Right ventricle myocardium inferior (tissue), 1 donor: ENCODE data around the gene SMAD2. TPM values are rescaled to one million over a fixed set of nuclear protein-coding genes. Genes with fewer than 3 reads are reported as not detected.
A peak's percentile ranks its signal among the peaks of the same experiment; 100 is the strongest.
"Not testable (repeated sequence)": the region's sequence is repeated elsewhere in the genome, so short reads cannot be mapped to it uniquely, and the experiment has no call there.

ENCODE experiments used
- ATAC-seq: fragments of 200-7000 bp; cut with Tn5 transposase; one replicate; pipeline ENCODE4 v1.9.1; 2020; ENCODE audit warnings: mild to moderate bottlenecking, moderate library complexity
- DNase-seq: peaks from one replicate; pipeline ENCODE4 v3.0.0; 2021; ENCODE audit errors: missing footprints
- intact Hi-C: fragments of 100-400 bp; cut with DNase I; formaldehyde crosslinking; loops from one replicate; pipeline ENCODE4 v1.11.0; 2022
- total RNA-seq: library from RNA; stranded (reverse); fragmentation: NEBNext Ultra II Directional; extraction: Animal tissue kit (Norgen Biotek cat#: 25700); gene quantifications from one replicate; pipeline ENCODE4 v1.2.1, GENCODE V29; 2021
- donor health status: DM: no; HTN: yes; CAD: no; lungs with severe emphysema.

The SMAD2 gene
- total RNA-seq, 1 donor from 2014 or later = 80.2 TPM

GRCh38 chr18:47871288-47871687 is 59.2 kb downstream of the SMAD2 start:
- intact Hi-C loops = loop anchor here (5.0 kb wide), 1 partner anchor 56 kb away; no protein-coding TSS in a partner anchor
- ATAC-seq (no peak), DNase-seq (no peak)

- ATAC-seq (no peak), DNase-seq (no peak)
- intact Hi-C loops = loop anchor here (5.0 kb wide), 1 partner anchor 57 kb away; no protein-coding TSS in a partner anchor
Measured at GRCh38 chr18:47870605-47871004, 59.9 kb downstream of the SMAD2 start.

GRCh38 chr18:47868744-47869143 is 61.7 kb downstream of the SMAD2 start:
- DNase-seq (no peak), ATAC-seq (no peak)
- intact Hi-C loops = no loop called here

- intact Hi-C loops = no loop called here
- DNase-seq = no peak
- no peak for ATAC-seq
Measured at GRCh38 chr18:47865183-47865582, 65.3 kb downstream of the SMAD2 start.

- ATAC-seq = peak; percentile 78
- no peak for DNase-seq
- intact Hi-C loops = no loop called here
Measured at GRCh38 chr18:47863041-47863440, 67.4 kb downstream of the SMAD2 start.

GRCh38 chr18:47858607-47859006 is 71.9 kb downstream of the SMAD2 start:
- intact Hi-C loops = no loop called here
- ATAC-seq (no peak), DNase-seq (no peak)

GRCh38 chr18:47847635-47848034 is 82.8 kb downstream of the SMAD2 start:
- no peak for ATAC-seq
- no peak for DNase-seq
- intact Hi-C loops = no loop called here

GRCh38 chr18:47846431-47846830 is 84.0 kb downstream of the SMAD2 start:
- no peak for DNase-seq
- no peak for ATAC-seq
- intact Hi-C loops = no loop called here

- intact Hi-C loops = no loop called here
- no peak for ATAC-seq
- DNase-seq = no peak
Measured at GRCh38 chr18:47844828-47845498, 85.5 kb downstream of the SMAD2 start.

- DNase-seq = no peak
- intact Hi-C loops = no loop called here
- ATAC-seq = no peak
Measured at GRCh38 chr18:47842836-47843235, 87.6 kb downstream of the SMAD2 start.

- no peak for DNase-seq
- ATAC-seq = no peak
- intact Hi-C loops = no loop called here
Measured at GRCh38 chr18:47838396-47838795, 92.1 kb downstream of the SMAD2 start.

GRCh38 chr18:47832348-47832747 is 98.1 kb downstream of the SMAD2 start:
- intact Hi-C loops = no loop called here
- DNase-seq (no peak), ATAC-seq (no peak)

GRCh38 chr18:47831351-47831750 is 99.1 kb downstream of the SMAD2 start:
- intact Hi-C loops = no loop called here
- no peak for ATAC-seq
- no peak for DNase-seq

GRCh38 chr18:47830772-47831171 is 99.7 kb downstream of the SMAD2 start:
- ATAC-seq = no peak
- intact Hi-C loops = no loop called here

GRCh38 chr18:47829831-47830230 is 100.6 kb downstream of the SMAD2 start:
- no peak for ATAC-seq
- DNase-seq = no peak
- intact Hi-C loops = no loop called here

More at GRCh38 chr18:47830772-47831171, 99.7 kb downstream of the SMAD2 start:
- no peak for DNase-seq

GRCh38 chr18:47828031-47828430 is 102.4 kb downstream of the SMAD2 start:
- DNase-seq, intact Hi-C loops, ATAC-seq: not testable (repeated sequence)

- intact Hi-C loops = no loop called here
- DNase-seq = no peak
- ATAC-seq = no peak
Measured at GRCh38 chr18:47826157-47827074, 104.0 kb downstream of the SMAD2 start.

- ATAC-seq (no peak), DNase-seq (no peak)
- intact Hi-C loops = no loop called here
Measured at GRCh38 chr18:47821314-47821713, 109.1 kb downstream of the SMAD2 start.

- DNase-seq = no peak
- intact Hi-C loops = no loop called here
- no peak for ATAC-seq
Measured at GRCh38 chr18:47817795-47818077, 112.7 kb downstream of the SMAD2 start.
